Loucy (cell line): ENCODE measurements around the gene NELFE.

ENCODE experiments used
- CTCF ChIP-seq: fragments of 200-600 bp; sonication (generic); conservative IDR thresholded peaks from 2 replicates; pipeline ENCODE4 v1.5.1; 2014; ENCODE audit warnings: mild to moderate bottlenecking, antibody characterized with exemption, low read length
- EZH2phosphoT487 ChIP-seq: fragments of 200-600 bp; IDR thresholded peaks from 2 replicates; pipeline ENCODE4 v1.6.1; 2018; ENCODE audit warnings: antibody characterized with exemption, mild to moderate bottlenecking, moderate library complexity, borderline replicate concordance

DNA sequence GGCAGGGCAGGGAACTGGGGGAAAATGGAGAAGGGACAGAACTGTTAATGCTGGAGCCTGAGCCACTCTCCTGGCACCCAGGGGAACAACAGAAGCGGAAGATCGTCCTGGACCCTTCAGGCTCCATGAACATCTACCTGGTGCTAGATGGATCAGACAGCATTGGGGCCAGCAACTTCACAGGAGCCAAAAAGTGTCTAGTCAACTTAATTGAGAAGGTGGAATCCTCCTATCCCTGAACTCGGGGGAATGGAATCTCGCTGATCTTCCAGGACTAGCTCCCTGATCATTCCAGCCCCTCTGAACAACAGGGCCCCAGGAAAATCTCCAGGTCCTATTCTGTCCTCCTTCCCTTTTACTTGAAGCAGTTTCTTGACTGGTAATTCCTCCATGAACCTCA lies 10.9 kb downstream of the NELFE start:
- TF ChIP-seq CTCF = no peak
- TF ChIP-seq EZH2phosphoT487 = no peak
